HG03432 (cell line): Measurements from ENCODE around the gene CCDC12.
"Not testable (repeated sequence)": the region's sequence is repeated elsewhere in the genome, so short reads cannot be mapped to it uniquely, and the experiment has no call there.

Experiments used
- ATAC-seq: cut with Tn5 transposase; IDR thresholded peaks from one replicate; pipeline ENCODE4 v1.9.1; 2021; ENCODE audit warnings: mild to moderate bottlenecking, moderate library complexity; ENCODE audit not compliant: unreplicated experiment

Gene CCDC12

DNA sequence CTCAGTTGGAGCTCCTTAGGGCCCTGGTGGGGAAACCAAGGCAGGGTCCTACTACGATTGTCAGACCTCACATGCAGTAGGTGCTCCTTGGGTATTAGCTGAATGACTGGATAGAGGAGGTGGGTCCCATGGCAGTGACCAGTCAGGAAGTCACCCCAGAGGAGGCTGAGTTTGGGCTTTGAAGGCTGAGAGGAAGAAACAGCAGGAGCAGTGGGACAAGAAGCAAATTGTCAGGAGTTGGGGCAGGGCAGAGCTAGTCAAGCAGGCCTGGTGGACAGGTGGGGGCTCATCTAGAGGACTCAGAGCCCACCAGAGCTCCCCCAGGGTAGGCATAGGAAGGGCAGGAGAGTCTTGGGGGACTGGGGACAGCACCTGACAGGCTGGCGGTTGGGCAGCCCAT, 6.0 kb upstream of the CCDC12 start:
- no peak for ATAC-seq

DNA sequence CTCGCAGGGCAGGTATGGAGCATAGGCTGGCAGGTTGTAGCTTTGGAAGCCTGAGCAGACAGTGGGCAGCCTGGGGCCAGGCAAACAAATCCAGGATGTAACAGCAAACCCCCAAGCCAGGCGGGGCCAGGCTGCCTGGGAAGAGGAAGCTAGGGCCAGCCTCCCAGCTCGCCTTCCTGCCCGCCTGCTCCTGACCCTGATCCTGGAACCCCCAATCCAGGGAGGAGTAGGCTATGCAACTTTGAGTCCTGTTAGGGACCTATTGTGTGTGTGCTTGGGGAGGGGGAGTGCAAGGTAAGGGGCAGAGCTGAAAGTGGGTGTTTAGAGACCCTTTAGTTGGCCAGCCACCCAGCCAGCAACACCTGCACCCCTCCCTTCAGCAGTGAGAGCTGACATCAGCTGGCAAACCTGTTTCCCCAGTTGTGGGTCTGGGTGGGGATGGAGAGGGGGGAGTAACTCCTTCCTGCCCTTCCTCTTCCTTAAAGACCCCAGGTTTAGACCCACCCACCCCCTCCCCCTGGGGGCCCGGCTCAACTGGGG, 5.5 kb upstream of the CCDC12 start:
- no peak for ATAC-seq

DNA sequence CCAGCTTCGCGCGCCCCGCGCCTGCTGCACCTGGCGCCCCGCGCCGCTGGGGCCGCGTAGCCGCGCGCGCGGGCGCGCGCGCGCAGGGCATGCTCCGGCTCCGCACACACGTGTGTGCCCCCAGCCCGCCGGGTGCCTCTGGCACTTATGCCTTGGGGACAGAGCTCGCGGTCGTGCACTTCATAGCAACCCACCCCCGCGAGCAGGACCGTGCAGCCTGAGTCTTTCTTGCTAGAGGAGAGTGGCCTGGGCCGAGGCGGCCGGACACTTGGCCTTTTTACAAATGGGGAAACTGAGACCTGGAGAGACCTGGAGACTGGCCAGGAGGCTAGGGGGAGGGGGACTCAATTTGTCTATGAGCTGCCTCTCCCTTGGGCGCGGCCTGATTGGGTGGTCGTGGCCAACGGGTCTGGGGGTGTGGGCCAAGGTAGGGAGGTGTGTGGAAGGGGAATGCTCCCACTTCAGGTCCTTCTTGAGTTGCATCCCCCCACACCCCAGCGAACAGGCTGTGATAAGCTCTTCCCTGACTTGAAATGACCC, 3.5 kb upstream of the CCDC12 start:
- ATAC-seq = peak; percentile 4

DNA sequence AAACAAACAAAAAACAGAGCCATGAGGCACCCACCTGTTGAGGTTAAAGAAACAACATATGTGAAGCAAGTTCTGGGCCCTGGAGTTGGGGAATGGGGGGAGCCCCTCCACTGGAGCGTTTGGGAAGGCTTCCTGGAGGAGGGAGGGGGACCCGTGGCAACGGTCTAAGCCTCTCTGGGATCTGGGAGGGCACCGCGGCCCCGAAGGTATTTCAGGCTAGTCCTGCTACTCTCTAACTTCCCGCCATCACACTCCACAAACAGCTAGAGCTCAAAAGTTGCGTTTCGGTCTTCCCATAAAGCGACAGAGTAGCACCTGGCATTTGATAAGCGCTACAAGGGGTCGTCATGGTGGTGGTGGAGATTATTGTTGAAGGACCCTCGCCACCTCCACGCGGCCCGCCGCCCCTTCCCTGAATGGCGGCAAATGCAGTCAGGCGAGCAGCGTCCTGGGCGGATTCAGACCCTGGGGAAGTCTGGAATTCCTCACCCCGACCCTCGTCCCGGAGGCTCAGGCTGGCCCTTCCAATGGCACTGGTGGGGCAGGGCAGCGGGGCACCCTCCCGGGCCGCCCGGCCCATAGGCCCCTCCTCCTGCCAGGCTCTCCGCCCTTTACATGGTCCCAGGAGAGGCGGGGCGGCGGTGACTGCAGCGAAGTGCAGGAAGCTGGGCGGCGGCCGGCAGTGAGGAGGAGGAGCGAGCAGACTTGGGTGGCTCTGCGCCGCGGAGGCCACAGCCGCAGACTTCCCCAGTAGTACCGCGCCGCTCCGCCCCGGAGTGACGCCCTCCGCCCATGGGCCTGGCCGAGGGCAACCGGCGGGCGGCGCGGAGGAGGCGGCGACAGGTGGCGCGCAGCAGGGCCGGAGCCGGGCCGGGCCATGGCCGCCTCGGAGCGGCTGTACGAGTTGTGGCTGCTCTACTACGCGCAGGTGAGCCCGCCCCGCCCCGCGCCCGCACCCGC, 2.7 kb upstream of the CCDC12 start, which contains the start of gene NBEAL2:
NBEAL2 (plus strand) TSS at position 682 of the 960 bp plus-strand sequence; CDS start at position 878, 196 bp downstream.
- peak; percentile 78 for ATAC-seq

DNA sequence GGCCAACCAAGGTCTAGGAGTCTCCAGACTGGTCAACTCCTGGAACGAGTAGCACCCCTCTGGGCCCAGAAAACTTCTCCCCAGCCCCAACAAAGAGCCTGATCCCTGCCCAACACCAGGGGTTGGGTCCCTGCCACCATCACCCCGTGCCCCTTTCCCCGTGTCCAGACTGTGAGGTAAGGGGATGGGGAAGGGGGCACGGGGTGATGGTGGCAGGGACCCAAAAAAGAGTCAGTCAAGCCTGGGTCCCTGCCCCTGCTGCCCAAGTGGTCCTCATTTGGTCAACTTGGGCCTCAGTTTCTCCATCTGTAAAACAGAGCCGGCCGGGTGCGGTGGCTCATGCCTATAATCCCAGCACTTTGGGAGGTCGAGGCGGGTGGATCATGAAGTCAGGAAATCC, 1.8 kb upstream of the CCDC12 start:
- ATAC-seq = no peak

DNA sequence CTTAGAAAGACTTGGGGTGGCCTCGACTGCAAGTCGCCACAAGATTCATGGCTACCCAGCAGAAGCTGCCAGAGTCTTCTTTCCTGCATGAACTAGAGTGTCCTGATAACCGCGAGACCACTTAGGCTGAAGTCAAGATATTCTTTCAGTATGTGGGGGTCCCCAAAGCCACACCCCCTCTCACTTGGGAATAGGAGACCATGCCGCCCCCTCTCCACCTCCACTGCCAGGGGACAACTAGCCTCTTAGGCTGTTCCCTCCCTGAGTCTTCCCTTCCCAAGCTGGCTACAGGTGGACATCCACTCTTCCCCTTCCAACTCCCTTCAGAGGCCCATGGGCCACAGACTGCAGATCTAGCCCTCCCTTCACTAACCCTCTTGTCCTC, 1.3 kb upstream of the CCDC12 start:
- ATAC-seq = no peak

DNA sequence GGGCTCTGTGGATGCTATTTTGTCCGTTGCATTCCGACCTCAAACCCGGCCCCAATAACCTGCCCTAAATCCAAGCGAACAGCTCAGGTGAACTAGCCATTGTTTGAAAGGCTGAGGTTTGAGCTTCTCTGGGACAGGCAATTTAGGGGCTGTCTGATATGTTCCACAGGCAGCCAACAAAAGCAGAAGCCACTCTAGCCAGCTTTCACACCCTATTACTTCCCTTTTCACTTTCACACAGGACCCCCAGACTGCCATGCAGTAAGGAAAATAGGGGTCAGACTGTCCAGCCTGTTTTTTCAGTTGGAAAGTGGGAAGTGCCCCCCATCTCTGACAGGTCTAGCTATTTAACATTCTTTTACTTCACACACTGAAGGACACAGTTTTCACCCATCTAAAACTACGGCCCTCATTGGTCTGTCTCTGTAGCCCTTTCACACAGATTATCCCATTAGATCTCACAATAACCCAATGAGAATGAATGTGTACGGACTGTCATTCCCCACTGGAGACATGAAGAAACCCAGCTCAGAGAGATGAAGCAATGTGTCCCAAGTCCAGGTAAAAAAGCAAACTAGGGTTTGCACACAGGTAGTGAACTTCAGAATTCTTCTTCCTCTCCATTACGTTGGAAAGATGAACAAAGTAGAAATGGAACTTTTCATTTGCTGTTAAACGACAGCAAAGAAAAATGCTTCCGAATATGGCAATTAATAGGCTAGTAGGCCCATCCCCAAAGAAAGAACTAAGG, 1.9 kb downstream of the CCDC12 start:
- ATAC-seq = no peak

DNA sequence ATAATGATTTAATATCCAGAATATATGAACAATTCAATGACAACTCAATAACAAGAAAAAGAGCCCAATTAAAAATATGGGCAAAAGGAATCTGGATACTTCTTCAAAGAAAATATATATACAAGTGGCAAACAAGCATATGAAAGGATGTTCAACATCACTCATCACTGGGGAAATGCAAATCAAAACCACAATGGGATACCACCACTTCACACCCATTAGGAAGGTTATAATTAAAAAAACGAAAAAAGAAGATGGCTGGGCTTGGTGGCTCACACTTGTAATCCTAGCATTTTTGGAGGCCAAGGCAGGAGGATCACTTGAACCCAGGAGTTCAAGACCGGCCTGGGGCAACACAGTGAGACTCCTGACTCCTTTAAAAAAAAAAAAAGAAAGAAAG, 4.1 kb downstream of the CCDC12 start:
- ATAC-seq = no peak

DNA sequence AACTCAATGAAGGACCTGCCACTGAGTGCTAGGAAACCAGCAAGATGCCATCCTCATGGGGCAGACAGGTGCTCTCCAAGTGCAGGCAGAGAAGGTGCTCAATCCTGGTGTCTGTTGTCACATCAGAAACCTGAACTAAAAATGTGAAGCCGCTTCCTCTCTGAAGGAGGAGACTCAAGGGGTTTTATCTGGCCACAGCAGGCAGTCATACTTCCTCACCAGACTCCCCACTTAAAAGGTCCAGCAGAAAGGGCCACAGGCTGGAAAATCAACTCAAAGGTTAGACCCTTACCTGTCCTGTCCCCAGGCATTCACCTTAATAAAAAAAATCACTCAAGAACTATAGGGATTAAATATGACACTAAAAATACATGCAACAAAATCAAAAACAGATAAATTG, 4.8 kb downstream of the CCDC12 start:
- ATAC-seq = no peak

DNA sequence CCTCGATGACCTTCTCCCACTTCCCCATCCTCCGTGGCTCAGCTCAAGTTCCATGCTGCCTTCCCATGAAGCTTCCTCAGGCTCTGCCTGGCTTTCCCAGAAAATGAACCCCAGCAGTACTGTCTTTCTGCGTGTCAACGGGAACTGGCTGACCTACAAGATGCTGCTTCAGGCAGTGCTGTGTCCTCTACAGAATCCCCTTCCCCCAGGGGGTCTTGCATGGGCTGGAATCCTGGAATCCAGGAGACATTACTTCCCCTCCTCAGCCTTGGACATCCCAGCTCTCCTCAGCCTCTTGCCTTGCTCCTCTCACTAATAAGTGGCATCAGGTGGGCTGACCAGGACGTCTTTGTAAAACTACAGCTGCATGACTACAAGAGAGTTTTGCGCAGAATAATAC, 5.4 kb downstream of the CCDC12 start:
- ATAC-seq = no peak

DNA sequence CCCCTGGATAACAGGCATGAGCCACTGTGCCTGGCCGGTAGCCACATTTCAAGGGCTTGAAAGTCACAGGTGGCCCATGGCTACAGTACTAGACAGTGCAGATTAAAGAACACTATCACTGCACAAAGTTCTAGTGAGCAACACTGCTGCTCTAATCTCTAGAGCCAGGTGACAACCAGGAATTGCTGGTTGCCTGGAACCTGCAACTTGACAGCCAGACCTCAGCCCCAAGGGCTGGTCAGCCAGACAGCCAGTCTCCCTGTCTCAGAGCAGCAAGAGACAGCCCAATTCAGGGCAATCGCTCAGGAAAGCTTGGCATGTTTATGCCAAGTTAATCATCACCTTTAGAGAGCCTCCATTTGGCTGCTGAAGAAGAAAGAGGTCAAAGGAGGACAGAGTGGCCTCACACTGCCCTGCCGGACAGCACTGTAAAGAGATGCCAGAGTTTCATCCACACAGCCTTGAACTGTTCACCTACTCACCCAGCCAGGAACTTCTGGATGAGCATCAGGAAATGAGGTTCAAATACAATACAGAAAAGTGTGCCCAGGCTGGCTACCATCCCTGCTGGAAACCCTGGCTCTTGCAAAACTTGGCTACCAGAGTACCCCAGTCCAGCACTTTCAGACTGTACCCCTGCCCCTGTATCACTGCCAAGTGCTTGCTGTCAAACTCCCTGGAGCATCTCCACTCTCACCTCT, 6.0 kb downstream of the CCDC12 start:
- ATAC-seq = no peak

DNA sequence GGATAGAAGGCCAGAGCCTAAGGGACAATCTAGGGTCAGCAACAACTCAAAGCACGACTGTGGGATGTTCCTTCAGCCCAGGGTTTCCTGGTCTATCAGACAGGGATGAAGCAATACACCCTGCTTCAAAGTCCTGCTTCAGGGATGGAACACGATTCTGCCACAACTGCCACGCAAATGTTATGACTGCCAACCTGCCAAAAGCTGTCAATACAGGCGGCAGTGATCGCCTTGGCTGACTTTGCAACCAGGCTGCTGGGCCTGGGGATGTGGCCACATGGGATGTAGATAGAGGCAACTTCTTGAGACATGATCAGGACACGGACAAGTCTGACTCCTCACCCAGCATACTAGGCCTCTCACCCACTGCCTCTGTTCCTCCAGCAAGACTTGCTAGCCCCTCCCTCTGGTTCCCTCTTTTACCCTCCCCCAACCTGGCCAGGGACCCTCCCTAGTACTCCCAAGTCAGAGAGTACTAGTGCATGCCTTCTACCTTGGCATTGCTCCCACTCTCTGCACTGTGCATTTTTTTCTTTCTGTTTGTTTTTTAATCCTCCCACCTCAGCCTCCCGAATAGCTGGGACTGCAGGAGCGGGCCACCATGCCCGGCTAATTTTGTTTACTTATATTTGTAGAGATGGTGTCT, 7.6 kb downstream of the CCDC12 start:
- ATAC-seq = no peak

DNA sequence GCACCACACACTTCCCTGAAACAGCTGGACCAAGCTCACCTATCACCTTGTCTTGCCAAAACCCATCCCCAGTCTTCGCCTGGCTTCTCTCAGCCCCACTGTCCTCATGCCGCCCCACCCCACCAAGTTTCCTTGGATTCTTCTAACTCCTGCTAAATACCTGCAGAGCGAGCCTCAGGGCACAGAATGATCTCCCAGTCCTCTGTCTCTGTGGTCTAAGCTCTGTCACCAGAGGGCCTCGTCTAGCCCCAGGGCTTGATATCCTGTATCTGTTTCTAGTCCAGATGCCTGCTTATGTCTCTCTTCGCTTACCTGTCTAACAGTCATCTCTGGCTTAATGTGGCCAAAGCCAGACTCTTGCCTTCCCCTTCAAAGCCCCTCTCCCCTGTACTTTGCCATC, 9.7 kb downstream of the CCDC12 start:
- ATAC-seq = no peak

DNA sequence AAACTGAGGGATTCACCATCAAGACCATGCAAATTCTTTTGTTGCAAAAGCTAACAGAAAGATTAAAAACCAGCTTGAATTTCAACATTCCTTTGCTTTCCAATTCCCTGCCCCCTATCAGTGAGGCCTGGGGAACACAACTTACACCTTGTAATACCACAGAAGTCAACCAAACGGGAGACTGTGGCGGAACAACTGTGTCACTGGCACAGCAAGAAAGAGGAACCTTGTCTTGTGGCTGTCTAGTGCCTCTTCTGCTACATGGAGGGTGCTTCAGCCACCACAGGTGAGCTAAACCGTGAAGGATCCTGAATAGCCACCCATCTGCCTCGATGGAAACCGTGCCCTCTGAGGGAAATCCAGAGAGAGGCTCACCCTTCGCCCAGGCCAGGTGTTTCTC, 11.4 kb downstream of the CCDC12 start:
- ATAC-seq = no peak

DNA sequence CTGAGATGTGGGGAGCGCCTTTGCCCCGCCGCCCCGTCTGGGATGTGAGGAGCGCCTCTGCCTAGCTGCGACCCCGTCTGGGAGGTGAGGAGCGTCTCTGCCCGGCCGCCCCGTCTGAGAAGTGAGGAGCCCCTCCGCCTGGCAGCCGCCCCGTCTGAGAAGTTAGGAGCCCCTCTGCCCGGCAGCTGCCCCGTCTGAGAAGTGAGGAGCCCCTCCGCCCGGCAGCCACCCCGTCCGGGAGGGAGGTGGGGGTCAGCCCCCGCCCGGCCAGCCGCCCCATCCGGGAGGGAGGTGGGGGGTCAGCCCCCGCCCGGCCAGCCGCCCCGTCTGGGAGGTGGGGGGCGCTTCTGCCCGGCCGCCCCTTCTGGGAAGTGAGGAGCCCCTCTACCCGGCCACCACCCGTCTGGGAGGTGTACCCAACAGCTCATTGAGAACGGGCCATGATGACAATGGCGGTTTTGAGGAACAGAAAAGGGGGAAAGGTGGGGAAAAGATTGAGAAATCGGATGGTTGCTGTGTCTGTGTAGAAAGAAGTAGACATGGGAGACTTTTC, 12.4 kb downstream of the CCDC12 start:
- ATAC-seq = not testable (repeated sequence)

DNA sequence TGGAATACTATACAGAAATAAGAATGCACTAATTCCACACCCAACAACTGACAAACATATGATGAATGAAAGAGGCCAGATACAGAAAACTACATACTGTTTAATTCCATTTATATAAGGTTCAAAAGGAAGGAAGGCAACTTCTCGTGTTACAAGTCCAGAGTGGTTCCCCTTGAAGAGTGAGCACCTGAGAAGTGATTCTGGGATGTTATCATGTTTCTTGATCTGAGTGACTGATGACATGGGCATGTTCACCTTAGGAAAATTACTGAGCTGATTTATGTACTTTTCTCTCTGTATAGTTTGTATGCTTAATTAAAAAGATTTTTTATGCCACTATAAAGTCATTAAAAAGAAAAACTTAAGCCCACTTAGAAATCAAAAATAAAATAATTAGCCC, 13.6 kb downstream of the CCDC12 start:
- no peak for ATAC-seq

DNA sequence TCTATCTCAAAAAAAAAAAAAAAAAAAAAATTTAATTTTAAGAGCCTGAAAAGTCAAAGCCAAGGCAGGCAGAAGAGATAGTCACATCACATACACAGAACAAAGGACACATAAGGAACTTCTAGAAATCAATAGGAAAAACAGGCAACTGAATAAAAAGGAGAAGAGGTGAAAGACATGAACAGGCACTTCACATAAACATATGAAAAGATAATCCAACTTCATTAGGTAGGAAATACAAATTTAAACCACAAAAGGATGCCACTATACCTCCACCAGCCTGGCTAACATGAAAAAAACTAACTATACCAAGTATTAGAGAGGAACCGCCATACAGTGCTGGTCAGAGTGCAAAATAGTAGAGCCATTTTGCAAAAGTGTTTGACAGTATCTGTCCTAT, 14.1 kb downstream of the CCDC12 start:
- no peak for ATAC-seq

DNA sequence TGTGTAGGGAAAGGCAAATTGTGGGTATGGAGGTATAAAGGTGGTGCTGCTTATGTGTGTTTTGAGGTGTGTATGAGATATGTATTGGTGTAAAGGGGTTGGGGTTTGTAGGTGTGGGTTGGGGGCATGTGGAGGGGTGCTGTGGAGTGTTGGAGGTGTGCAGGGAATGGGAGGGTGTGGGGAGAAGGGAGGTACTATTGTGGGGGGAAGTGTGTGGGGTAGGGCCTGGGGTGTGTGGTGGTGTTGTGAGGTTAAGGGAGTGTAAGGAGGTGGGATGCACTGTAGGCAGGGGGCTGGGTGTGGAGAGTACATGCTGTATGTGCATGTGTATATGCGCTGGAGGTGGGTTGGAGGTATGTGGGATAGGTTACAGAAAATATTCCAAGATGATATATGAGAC, 15.7 kb downstream of the CCDC12 start:
- no peak for ATAC-seq

DNA sequence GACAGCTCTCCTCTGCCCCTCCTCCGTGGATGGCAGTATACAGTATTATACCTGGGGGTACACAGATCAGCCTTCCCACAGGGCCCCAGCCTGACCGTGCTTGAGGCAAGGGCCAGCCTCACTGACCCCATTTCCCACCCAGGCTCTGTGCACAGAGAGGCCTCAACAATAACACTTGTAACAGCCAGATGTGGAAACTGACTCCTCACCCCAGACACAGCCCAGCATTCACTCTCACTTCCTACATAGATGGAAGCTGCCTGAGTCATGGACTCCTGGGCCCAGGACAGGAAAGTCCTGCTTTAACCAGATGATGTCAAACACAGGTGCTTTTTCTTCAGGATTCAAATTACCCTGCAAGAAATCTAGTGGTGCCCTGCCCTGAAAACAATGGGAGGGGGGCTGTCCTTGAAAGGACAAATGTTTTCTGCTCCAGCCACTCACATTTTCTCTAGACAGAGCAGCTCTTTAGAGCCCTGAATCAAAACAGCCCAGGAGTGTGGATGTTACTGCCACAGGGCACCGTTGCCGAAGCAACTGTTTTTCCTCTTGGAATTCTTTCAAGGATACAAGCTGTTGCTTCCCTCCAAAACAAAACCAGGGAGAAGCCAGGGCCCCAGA, 16.4 kb downstream of the CCDC12 start:
- ATAC-seq = no peak

DNA sequence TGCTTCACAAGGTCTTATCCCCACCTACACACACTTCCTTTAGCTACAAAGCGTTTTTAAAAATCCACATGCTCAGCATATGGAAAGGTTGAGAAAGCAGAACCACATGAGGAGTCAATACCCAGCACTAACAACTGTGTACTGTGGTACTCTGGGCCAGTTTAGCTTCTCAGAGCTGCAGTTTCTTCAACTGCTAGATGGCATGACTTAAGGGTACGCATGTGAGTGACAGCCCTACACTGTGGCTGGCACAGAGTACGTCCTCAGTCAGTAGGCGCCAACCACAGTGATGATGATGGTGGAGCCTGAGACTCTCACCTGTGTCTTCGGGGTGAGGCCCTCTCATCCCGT, 17.4 kb downstream of the CCDC12 start:
- ATAC-seq = no peak
